Activated CD4-positive, alpha-beta T cell treated with anti-CD3 and anti-CD28 coated beads, Interleukin-10, Interleukin-2, amounts not matched to agents 100 ng/mL and 50 ng/mL, durations not matched to agents 16 hours and 8 hours (primary cell): ENCODE data around the gene GDF15.
"Not testable (repeated sequence)": the region's sequence is repeated elsewhere in the genome, so short reads cannot be mapped to it uniquely, and the experiment has no call there.

Source experiments
- DNase-seq: peaks from one replicate; pipeline ENCODE4 v3.0.0-alpha.2; 2020

Gene GDF15, protein sequence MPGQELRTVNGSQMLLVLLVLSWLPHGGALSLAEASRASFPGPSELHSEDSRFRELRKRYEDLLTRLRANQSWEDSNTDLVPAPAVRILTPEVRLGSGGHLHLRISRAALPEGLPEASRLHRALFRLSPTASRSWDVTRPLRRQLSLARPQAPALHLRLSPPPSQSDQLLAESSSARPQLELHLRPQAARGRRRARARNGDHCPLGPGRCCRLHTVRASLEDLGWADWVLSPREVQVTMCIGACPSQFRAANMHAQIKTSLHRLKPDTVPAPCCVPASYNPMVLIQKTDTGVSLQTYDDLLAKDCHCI

DNA sequence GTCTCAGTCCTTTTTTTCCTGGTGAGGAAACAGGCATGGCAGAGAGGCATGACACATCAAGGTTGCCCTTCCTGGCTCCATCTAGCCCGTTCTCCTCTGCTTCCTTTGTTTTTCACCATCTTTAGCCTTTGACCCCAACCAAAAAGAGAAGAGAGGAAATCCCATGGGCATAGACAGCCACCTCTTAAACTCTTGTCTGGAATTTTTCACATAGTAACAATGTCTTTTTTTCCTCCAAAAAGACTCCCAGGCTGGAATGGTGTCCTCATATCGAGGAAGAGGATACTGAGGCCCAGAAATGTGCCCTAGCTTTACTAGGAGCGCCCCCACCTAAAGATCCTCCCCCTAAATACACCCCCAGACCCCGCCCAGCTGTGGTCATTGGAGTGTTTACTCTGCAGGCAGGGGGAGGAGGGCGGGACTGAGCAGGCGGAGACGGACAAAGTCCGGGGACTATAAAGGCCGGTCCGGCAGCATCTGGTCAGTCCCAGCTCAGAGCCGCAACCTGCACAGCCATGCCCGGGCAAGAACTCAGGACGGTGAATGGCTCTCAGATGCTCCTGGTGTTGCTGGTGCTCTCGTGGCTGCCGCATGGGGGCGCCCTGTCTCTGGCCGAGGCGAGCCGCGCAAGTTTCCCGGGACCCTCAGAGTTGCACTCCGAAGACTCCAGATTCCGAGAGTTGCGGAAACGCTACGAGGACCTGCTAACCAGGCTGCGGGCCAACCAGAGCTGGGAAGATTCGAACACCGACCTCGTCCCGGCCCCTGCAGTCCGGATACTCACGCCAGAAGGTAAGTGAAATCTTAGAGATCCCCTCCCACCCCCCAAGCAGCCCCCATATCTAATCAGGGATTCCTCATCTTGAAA is at the start of gene GDF15:
Gene GDF15, plus strand, starts transcription at position 484 of the 868 bp plus-strand sequence. Its CDS starts 32 bp downstream, at position 516.
- DNase-seq: peak; percentile 19

DNA sequence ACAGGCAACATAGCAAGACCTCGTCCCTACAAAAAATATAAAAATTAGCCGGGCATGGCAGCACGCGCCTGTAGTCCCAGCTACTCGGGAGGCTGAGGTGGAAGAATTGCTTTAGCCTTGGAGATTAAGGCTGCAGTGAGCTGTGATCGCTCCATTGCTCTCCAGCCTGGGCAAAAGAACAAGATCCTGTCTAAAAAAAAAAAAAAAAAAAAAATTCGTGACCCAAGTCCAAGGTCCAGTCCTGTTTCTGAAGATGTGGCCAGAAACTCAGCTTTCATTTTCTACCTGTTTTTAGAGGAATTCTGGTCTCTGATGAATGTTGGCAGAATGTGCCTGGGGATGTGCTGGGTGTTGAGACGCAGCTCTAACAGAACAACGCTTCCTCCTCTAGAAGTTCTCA is 47.4 kb upstream of the GDF15 start:
- DNase-seq: no peak

DNA sequence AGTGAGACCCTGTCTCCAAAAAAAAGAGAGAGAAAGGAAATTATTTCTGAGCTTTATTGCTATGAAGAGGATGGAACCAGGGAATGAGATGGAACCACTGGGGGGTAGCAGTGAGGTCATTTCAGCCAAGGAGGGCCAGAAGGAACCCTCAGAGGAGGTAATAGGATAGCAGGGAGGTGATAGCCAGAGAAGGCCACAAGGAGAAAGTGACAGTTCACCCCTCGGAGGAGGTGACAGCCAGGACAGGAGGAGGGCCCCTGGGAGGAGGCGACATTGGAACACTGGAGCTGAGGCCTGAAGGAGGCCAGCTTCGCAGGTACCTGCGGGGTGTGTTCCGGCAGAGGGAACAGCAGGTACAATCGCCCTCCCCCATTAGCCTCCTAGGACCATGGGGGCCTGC is 46.2 kb upstream of the GDF15 start:
- DNase-seq: peak; percentile 10

DNA sequence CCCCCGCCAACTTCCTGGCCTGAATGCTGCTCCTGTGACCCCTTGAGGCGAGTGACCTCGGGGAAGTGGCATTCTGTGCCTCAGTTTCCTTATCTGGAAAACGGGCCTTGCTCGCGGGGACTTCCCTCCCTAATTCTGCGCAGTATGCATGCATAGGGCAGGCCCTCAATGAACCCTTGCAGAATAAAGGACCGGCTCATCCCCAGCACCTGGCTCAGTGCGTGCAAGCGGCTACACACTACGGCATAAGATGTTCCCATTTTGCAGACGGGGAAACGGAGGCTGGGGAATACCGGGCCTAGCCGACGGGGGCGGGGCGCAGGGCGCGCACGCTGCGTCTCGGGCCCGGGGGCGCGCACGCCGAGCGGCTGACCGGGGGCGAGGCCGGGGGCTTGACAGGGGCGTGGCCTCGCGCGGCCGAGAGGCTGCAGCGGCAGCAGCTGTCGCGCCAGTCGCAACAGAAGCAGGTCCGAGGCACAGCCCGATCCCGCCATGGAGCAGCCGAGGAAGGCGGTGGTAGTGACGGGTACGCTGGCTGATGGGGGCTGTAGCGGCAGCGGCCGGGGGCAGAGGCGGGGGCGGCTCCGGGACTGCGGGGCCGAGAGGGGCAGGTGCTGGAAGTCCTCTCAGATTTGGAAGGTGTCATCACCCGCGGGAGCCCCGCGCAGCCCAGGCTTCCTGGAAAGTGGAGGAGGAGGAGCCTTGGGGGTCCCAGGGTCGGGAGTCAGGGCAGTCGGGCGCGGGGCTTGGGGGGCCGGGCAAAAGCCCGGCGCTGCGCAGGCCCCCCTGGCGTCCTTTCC is 45.6 kb upstream of the GDF15 start, which contains the start of gene PGPEP1:
Gene PGPEP1, plus strand, starts transcription at position 409 of the 800 bp plus-strand sequence. Its CDS starts 84 bp downstream, at position 493.
- peak; percentile 73 for DNase-seq

DNA sequence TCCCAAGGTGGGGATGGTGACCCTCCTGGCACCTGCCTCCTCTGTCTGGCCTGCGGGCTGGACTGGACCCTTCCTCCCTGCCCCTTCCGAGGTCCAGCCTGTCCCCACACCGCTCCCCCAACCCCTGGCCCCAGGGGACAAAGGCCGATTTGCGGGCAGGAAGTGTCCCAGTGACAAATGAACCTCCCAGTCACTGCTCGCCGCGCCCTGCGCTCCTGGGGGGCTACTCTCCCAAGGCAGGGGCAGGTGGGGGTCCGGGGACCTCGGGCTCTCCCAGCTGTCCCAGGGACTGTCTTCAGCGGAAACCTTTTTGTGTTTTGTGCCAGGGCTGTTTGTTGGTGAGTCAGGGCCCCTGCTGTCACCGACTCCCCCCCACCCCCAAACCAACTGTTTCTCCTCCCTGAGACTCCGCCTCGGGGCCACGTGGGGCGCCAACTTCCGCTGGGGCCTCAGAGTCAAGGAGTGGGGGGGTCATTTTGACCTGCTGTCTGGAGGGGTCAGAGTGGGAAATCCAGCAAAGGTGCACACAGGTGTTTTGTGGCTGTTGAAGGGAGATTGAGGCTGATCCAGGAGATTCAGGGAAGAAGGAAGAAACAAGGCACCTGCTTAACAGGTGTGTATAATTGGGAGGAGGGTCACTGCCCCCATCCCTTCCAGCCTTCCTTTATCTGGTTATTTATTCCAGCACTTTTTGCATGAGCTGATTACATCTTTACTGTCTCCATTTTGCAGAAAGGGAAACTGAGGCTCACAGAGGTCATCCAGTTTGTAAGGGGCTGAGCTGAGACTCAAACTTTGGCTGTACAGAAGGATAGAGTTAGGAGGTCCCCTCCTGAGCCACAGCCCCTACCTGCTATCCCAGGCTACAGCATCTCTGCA is 44.7 kb upstream of the GDF15 start:
- DNase-seq: peak; percentile 75

DNA sequence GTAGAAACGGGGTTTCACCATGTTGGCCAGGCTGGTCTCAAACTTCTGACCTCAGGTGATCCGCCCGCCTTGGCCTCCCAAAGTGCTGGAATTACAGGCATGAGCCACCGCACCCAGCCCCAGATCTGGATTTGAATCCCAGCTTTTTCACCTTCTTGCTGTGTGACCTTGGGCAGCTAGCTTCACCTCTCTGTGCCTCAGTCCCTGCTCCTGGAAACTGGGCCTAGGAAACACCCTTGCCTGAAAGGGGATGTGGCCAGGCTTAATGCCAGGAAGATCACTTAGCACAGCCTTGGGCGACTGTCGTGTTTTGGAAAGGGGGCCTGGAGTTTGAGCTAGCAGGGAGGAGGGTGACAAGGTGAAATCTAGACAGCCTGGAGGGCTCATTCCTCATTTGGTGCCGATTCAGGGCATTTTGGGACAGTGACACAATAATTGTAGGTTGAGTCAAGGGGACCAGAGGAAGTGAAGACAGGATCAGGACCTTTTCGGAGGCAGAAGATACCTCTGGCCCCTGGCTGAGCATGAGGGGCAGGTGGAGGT is 43.8 kb upstream of the GDF15 start:
- DNase-seq: no peak

DNA sequence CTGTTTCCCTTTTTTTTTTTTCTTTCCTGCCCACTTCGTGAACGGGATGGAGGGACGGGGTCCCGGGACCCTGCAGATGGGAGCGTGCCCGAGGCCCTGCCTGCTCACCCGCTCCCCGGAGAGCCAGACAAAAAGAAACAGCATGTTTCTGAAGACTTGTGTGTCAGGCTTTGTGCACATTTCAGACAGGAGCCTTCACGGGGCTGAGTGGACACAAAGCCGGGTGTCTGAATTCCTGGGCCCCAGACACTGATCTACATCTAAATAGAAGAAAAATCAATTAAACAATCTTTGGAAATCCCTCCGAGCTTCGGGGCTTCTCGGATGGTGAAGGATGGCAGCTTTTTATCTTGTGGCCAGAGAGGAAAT is 41.4 kb upstream of the GDF15 start:
- no peak for DNase-seq

DNA sequence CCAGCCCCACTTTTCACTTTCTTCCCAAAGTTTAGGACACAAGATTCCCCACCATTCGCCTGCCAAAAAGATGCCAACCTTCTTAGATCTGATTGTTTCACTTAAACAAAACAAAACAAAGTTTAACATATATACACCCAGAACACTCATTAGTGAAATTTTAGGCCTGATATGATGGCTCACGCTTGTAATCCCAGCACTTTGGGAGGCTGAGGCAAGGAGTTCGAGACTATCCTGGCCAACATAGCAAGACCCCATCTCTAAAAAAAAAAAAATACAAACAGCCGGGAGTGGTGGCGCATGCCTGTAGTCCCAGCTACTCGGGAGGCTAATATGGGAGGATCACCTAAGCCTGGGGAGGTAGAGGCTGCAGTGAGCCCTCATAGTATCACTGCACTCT is 40.7 kb upstream of the GDF15 start:
- no peak for DNase-seq

DNA sequence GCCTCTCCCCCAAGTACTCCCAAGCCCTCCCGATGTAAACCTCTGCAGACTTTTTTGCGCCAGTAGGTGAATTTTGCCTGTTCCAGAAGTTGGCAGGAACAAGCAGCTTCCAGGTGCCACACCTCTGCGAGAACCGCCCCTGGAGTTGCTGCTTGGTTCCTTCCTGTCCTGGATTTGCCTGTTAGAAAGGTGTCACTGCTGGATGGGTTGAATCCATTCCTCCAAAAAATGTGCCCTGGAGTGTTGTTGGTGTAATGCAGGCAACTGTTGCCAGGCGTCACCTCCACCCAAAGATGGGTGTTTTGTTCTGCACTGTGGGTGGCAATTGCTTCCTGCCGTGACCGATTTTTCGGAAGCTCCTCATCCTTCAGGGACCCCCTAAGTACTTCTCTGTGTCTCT is 39.9 kb upstream of the GDF15 start:
- no peak for DNase-seq

DNA sequence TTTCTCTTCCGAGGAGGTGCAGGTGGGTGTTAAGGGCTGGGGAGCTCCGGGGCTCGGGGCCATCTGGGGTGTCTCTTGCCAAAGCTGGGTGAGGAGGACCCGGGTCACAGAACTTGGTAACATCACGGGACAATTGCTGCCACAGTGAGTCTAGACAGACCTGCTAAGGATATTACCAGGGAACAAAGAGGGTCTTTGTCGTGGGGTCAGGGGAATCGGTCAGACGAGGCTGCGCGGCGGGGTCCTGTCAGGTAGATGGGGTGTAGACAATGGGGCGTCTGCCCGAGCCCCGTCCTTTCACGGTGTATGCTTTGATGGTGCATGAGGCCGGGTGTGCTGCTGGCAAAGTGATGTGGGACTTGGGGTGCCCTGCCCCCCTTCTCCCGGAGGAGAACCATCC is 37.8 kb upstream of the GDF15 start:
- DNase-seq: no peak

DNA sequence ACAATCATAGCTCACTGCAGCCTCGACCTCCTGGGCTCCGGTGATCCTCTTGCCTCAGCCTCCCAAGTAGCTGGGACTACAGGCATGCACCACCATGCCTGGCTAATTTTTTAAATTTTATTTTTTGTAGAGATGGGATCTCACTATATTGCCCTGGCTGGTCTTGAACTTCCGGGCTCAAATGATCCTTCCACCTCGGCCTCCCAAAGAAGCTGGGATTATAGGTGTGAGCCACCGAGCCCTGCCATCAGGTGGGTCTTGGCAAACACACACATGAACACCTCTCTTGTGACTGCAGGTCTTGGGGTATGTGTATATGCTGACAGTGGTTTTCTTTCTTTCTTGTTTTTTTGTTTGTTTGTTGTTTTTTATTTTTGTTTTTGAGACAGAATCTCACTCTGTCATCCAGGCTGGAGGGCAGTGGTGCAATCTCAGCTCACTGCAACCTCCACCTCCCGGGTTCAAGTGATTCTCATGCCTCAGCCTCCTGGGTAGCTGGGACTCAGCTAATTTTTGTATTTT is 37.1 kb upstream of the GDF15 start:
- not testable (repeated sequence) for DNase-seq

DNA sequence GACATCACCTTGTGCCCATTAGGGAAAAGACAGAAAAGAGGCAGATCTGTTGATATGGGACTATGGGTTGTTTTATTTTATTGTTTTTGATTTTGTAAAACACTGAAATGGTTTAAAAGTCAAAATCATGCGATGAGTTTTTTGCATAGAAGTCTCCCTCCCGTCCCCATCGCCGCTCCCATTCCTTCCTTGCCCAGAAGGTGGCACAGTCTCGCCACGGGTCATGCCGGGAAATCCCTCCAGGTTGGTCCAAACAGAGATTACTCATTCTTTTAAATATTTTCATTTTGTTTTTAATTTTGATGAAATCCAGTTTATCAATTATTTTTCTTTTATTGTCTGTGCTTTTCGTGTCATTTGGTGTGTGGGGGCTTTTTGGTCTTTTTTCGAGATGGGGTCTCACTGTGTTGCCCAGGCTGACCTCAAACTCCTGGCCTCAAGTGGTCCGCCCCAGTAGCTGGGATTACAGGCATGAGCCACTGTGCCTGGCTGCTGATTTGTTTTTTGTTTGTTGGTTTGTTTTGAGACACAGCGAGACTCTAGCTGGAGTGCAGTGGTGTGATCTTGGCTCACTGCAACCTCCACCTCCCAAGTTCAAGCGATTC is 36.3 kb upstream of the GDF15 start:
- peak; percentile 37 for DNase-seq

DNA sequence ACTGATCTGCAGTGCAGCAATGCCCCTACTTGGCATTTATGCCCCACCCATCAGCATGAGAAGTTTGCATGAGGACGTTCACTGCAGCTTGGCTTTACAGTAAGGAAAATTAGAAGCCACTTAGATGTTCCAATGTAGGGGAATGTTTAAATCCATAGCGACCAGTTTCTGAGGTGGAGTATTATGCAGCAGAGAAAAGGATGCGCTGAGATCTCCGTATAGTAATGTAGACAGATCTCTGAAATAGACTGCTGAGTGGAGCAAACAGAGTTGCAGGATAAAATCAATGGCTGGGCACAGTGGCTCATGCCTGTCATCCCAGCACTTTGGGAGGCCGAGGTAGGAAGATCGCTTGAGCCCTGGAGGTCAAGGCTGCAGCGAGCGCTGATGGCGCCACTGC is 35.5 kb upstream of the GDF15 start:
- DNase-seq: no peak

DNA sequence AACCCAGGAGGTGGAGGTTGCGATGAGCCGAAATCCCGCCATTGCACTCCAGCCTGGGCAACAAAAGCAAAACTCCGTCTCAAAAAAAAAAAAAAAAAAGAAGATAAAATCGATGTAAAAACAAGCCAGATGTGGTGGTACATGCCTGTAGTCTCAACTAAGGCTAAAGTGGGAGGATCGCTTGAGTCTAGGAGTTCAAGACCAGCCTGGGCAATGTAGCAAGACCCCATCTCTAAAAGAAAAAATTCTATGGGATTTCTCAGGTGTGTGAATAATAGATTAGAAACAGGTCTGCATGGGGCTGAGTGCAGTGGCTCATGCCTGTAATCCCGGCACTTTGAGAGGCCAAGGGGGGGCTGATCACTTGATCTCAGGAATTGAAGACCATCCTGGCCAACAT is 34.4 kb upstream of the GDF15 start:
- DNase-seq: no peak

DNA sequence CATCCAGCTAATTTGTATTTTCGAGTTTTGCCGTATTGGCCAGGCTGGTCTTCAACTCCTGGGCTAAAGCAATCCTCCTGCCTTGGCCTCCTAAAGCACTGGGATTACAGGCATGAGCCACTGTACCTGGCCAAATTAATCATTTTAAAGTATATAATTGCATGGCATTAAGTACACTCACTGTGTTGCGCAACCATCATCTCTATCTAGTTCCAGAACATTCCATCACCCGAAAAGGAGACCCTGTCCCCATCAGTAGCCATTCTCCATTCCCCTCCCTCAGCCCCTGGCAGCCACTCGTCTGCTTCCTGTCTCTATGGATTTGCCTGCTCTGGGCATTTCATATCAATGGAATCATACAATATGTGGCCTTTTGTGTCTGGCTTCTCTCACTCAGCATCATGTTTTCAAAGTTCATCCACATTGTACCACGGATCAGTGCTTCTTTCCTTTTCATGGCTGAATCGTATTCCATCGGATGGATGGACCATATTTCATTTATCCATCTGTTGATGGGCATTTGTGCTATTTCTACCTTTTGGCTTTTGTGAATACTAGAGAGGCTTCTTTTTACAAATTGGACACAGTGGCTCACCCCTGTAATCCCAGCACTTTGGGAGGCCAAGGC is 32.5 kb upstream of the GDF15 start:
- DNase-seq: no peak

DNA sequence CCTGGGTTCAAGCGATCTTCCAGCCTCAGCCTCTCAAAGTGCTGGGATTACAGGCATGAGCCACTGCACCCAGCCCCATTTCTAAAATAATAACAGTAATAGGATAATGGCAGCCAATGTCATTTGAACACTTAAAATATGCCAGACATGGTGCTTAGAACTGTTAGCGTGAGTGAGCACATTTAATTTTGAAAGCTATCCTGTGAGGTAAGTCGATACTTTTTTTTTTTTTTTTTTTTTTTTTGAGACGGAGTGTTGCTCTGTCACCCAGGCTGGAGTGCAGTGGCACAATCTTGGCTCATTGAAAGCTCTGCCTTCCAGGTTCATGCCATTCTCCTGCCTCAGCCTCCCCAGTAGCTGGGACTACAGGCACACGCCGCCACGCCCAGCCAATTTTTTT is 31.2 kb upstream of the GDF15 start:
- not testable (repeated sequence) for DNase-seq

DNA sequence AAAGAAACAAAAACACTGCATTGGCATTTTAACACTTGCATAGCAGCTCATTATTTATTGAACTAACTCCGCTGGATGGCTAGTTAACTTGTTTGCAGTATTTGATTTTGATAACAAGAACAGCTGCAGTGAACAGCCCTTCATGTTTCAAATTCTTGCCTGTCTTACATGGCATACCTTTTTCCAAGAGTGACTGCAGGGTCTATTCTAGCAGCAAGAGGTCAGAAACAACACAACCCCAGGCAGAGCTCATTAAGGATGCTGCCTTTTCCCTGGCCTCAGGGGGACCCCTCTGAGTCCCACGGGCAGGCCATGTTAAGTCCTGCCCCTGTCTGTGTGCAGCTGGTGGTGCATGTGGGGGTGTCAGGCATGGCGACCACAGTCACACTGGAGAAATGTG is 28.9 kb upstream of the GDF15 start:
- no peak for DNase-seq

DNA sequence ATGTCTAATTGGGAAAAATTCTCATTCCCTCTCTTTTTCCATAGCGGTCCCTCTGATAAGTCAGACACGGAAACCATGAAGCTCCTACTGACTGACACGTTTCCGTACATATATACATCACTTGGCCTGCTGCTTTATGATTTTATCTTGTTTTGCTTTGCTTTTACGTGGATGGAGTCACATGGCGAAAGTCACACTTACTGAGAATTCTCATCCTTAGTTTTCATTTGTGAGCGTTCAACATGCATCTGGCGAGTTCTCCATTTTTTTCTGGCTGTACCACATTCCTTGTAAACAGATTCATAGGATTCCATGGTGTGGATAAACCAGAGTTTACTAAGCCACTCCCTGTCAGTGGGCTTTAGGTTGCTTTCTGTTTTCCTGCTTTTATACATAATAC is 24.3 kb upstream of the GDF15 start:
- DNase-seq: no peak

DNA sequence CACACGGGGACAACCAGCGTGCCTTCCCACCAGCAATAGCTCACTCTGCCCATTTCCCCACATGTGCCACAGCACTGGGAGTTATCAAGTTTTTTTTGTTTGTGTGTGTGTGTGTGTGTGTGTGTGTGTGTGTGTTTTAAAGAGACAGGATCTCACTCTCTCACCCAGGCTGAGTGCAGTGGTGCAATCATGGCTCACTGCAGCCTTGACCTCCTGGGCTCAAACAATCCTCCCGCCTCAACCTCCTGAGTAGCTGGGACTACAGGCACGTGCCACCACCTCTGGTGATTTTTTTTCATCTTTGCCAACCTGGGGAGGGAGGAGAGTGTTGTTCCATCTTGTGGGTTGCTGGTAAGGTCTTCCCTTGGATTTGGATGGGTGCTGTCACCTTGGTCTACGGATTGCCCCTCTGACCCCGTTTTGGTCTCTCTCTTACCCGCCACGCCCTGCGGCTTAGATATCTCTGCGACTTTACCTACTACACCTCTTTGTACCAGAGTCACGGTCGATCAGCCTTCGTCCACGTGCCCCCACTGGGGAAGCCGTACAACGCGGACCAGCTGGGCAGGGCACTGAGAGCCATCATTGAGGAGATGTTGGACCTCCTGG is 22.9 kb upstream of the GDF15 start:
- DNase-seq: no peak

DNA sequence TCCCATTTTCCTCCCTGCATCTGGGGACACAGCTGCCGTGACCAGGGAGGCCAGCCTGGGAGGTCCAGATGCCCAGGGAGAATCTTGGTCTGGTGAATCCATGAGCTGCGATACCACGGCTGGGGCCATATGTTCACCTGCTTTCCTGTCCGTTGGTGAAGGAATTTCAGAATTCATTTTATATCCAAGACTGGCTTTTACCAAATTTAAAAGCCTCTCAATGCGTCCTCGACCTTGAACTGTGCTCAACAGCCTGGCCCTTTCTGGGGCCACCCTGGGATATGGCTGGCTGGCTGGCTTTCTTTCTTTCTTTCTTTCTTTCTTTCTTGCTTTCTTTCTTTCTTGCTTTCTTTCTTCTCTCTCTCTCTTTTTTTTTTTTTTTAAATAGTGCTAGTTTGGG is 22.2 kb upstream of the GDF15 start:
- DNase-seq: no peak
